DND-41 (cell line): ENCODE data around the gene ITPR1.

Source experiments
- EZH2 ChIP-seq: IDR thresholded peaks from 3 replicates; pipeline ENCODE4 v1.6.1; 2012; ENCODE audit warnings: borderline replicate concordance, low read depth, mild to moderate bottlenecking, moderate library complexity, low read length, inconsistent platforms; ENCODE audit not compliant: severe bottlenecking
- TF ChIP-seq, protein P1 (sequence below): IDR thresholded peaks from 2 replicates; pipeline ENCODE4 v1.5.1; 2012; ENCODE audit warnings: borderline replicate concordance, low read length, moderate library complexity, mild to moderate bottlenecking; ENCODE audit not compliant: poor library complexity, severe bottlenecking; ENCODE audit errors: extremely low read depth

DNA sequence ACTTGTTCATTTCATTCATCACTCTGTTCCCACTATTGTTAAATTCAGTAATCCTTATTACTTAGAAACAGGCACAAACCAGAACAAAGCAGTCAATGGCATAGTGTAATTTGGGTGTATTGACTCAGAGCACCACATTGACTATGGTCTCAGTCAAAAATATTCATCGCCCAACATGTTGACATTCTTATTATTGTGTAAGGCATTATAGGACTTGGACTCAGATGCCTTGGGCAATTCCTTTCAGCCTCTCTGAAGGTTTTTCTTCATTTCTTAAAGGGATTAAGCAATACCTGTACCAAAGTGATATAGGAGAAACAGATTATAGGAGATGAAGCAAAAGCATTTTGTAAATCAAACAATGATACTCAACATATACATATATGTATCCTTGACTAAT is 371.4 kb downstream of the ITPR1 start:
- TF ChIP-seq, protein P1, sequence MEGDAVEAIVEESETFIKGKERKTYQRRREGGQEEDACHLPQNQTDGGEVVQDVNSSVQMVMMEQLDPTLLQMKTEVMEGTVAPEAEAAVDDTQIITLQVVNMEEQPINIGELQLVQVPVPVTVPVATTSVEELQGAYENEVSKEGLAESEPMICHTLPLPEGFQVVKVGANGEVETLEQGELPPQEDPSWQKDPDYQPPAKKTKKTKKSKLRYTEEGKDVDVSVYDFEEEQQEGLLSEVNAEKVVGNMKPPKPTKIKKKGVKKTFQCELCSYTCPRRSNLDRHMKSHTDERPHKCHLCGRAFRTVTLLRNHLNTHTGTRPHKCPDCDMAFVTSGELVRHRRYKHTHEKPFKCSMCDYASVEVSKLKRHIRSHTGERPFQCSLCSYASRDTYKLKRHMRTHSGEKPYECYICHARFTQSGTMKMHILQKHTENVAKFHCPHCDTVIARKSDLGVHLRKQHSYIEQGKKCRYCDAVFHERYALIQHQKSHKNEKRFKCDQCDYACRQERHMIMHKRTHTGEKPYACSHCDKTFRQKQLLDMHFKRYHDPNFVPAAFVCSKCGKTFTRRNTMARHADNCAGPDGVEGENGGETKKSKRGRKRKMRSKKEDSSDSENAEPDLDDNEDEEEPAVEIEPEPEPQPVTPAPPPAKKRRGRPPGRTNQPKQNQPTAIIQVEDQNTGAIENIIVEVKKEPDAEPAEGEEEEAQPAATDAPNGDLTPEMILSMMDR = no peak
- no peak for TF ChIP-seq EZH2
